Karpas-422 (cell line): ENCODE measurements around the gene TUBGCP6. TPM values are rescaled to one million over a fixed set of nuclear protein-coding genes. Genes with fewer than 3 reads are reported as not detected.
A peak's percentile ranks its signal among the peaks of the same experiment; 100 is the strongest.

Source experiments
- DNase-seq: peaks from one replicate; pipeline ENCODE4 v3.0.0-alpha.2; 2015
- H2AFZ ChIP-seq: fragments of 200-600 bp; sonication (generic); 2 replicates; pipeline ENCODE4 v1.6.1; 2014; ENCODE audit warnings: antibody characterized with exemption, low read length, mixed read lengths
- H3K27ac ChIP-seq: fragments of 200-600 bp; sonication (generic); 2 replicates; pipeline ENCODE4 v1.5.1; 2014; ENCODE audit warnings: mild to moderate bottlenecking, low read length, moderate library complexity
- H3K27me3 ChIP-seq: fragments of 200-600 bp; sonication (generic); 2 replicates; pipeline ENCODE4 v1.6.1; 2014; ENCODE audit warnings: low read length, mixed read lengths
- H3K36me3 ChIP-seq: fragments of 200-600 bp; sonication (generic); 2 replicates; pipeline ENCODE4 v1.6.1; 2014; ENCODE audit warnings: low read length, mixed read lengths; ENCODE audit not compliant: insufficient read depth
- H3K4me1 ChIP-seq: fragments of 200-600 bp; sonication (generic); 2 replicates; pipeline ENCODE4 v1.6.1; 2014; ENCODE audit warnings: mild to moderate bottlenecking, low read length, mixed read lengths
- H3K4me2 ChIP-seq: fragments of 200-600 bp; sonication (generic); 2 replicates; pipeline ENCODE4 v1.6.1; 2014; ENCODE audit warnings: low read length, low read depth, mild to moderate bottlenecking; ENCODE audit not compliant: poor library complexity, severe bottlenecking
- H3K4me3 ChIP-seq: fragments of 200-600 bp; sonication (generic); 2 replicates; pipeline ENCODE4 v1.5.1; 2014; ENCODE audit warnings: mild to moderate bottlenecking, antibody characterized with exemption, low read length, mixed read lengths
- H3K79me2 ChIP-seq: fragments of 200-600 bp; sonication (generic); 2 replicates; pipeline ENCODE4 v1.6.1; 2014; ENCODE audit warnings: mild to moderate bottlenecking, low read length, mixed read lengths
- H3K9ac ChIP-seq: fragments of 200-600 bp; sonication (generic); 2 replicates; pipeline ENCODE4 v1.6.0; 2014; ENCODE audit warnings: low read length
- H3K9me2 ChIP-seq: fragments of 200-600 bp; sonication (generic), shearing (Covaris generic); replicated peaks from 2 replicates; pipeline ENCODE4 v1.6.0; 2014; ENCODE audit warnings: mild to moderate bottlenecking, low read length, moderate library complexity; ENCODE audit not compliant: insufficient read depth
- H3K9me3 ChIP-seq: fragments of 300-700, 200-600 bp; sonication (generic); 2 replicates; pipeline ENCODE4 v1.6.1; 2014; ENCODE audit warnings: low read length, mixed read lengths
- H4K20me1 ChIP-seq: fragments of 200-600 bp; sonication (generic); 2 replicates; pipeline ENCODE4 v1.6.1; 2014; ENCODE audit warnings: mild to moderate bottlenecking, antibody characterized with exemption, low read length, low read depth; ENCODE audit not compliant: insufficient read depth
- total RNA-seq: library from RNA; depleted of rRNA; stranded (reverse); fragments of >200 nt; shearing (Covaris generic); gene quantifications from 2 replicates; pipeline ENCODE4 v1.2.3, GENCODE V29; 2014; ENCODE audit warnings: low replicate concordance

TUBGCP6 gene
- total RNA-seq, 1 experiment from 2014 or later: 16.9 TPM

- Histone ChIP-seq H3K4me2 (no peak overlapping the region), H3K36me3 (no peaks in the 10 kb centered on the region), H4K20me1 (no peaks in the 10 kb centered on the region), H3K79me2 (no peaks in the 10 kb centered on the region), H2AFZ (no peak overlapping the region), H3K9me3 (no peaks in the 10 kb centered on the region), H3K4me1 (peaks cover 8% of the 10 kb centered on the region), H3K9me2 (no peaks in the 10 kb centered on the region), H3K4me3 (no peak overlapping the region), H3K9ac (no peak overlapping the region), H3K27ac (no peak overlapping the region), H3K27me3 (no peaks in the 10 kb centered on the region)
- DNase-seq: peak; percentile 44
Observed at GRCh38 chr22:50174382-50175190, 70.2 kb downstream of the TUBGCP6 start.

GRCh38 chr22:50173983-50174355 is 70.9 kb downstream of the TUBGCP6 start:
- Histone ChIP-seq H2AFZ (no peak overlapping the region), H4K20me1 (no peaks in the 10 kb centered on the region), H3K79me2 (no peaks in the 10 kb centered on the region), H3K36me3 (no peaks in the 10 kb centered on the region), H3K9me3 (no peaks in the 10 kb centered on the region), H3K9ac (no peak overlapping the region), H3K27ac (no peak overlapping the region), H3K27me3 (no peaks in the 10 kb centered on the region), H3K4me3 (no peak overlapping the region), H3K4me1 (peaks cover 8% of the 10 kb centered on the region), H3K9me2 (no peaks in the 10 kb centered on the region), H3K4me2 (no peak overlapping the region)
- DNase-seq: peak; percentile 34

- Histone ChIP-seq H3K9ac (no peak overlapping the region), H3K9me2 (no peaks in the 10 kb centered on the region), H3K4me3 (no peak overlapping the region), H4K20me1 (no peaks in the 10 kb centered on the region), H3K4me1 (peaks cover 8% of the 10 kb centered on the region), H3K4me2 (no peak overlapping the region), H3K79me2 (no peaks in the 10 kb centered on the region), H3K27ac (no peak overlapping the region), H3K9me3 (no peaks in the 10 kb centered on the region), H3K27me3 (no peaks in the 10 kb centered on the region), H3K36me3 (no peaks in the 10 kb centered on the region), H2AFZ (no peak overlapping the region)
- DNase-seq: peak; percentile 76
Observed at GRCh38 chr22:50173311-50173982, 71.4 kb downstream of the TUBGCP6 start.

GRCh38 chr22:50171965-50172421 is 72.8 kb downstream of the TUBGCP6 start:
- Histone ChIP-seq H3K36me3 (no peaks in the 10 kb centered on the region), H2AFZ (no peak overlapping the region), H3K9me3 (no peaks in the 10 kb centered on the region), H4K20me1 (no peaks in the 10 kb centered on the region), H3K27me3 (no peaks in the 10 kb centered on the region), H3K4me3 (no peak overlapping the region), H3K9ac (no peak overlapping the region), H3K4me2 (no peak overlapping the region), H3K4me1 (peaks cover 8% of the 10 kb centered on the region), H3K27ac (no peak overlapping the region), H3K79me2 (no peaks in the 10 kb centered on the region), H3K9me2 (no peaks in the 10 kb centered on the region)
- DNase-seq: no peak

- Histone ChIP-seq H3K79me2 (no peaks in the 10 kb centered on the region), H3K36me3 (no peaks in the 10 kb centered on the region), H3K27ac (no peak overlapping the region), H2AFZ (no peak overlapping the region), H3K4me2 (no peak overlapping the region), H3K4me3 (no peak overlapping the region), H3K9me3 (no peaks in the 10 kb centered on the region), H3K9ac (no peak overlapping the region), H3K27me3 (no peaks in the 10 kb centered on the region), H3K4me1 (peaks cover 8% of the 10 kb centered on the region), H3K9me2 (no peaks in the 10 kb centered on the region), H4K20me1 (no peaks in the 10 kb centered on the region)
- no peak for DNase-seq
Observed at GRCh38 chr22:50171319-50171964, 73.4 kb downstream of the TUBGCP6 start.

- no peaks in the 10 kb centered on the region for H3K36me3 ChIP-seq
- DNase-seq: no peak
- no peaks in the 10 kb centered on the region for H3K27me3 ChIP-seq
- H2AFZ ChIP-seq: no peak within 1 kb of the TSS
- no peaks in the 10 kb centered on the region for H3K79me2 ChIP-seq
- H3K9me3 ChIP-seq: no peaks in the 10 kb centered on the region
- peaks cover 8% of the 10 kb centered on the region for H3K4me1 ChIP-seq
- no peaks in the 10 kb centered on the region for H4K20me1 ChIP-seq
- H3K4me2 ChIP-seq: no peak within 1 kb of the TSS
- H3K4me3 ChIP-seq: no peak within 1 kb of the TSS
- no peak within 1 kb of the TSS for H3K9ac ChIP-seq
- H3K27ac ChIP-seq: no peak within 1 kb of the TSS
- H3K9me2 ChIP-seq: no peaks in the 10 kb centered on the region
Observed at GRCh38 chr22:50170453-50171318, 74.1 kb downstream of the TUBGCP6 start, which contains the start of gene PANX2. TSS of gene PANX2 (plus strand) at chr22:50170731. CDS start at chr22:50170731, 0 bp downstream.

GRCh38 chr22:50169774-50170341 is 75.0 kb downstream of the TUBGCP6 start:
- Histone ChIP-seq H2AFZ (no peak overlapping the region), H3K9me2 (no peaks in the 10 kb centered on the region), H3K4me2 (no peak overlapping the region), H3K9me3 (no peaks in the 10 kb centered on the region), H3K27ac (no peak overlapping the region), H3K9ac (no peak overlapping the region), H3K4me3 (no peak overlapping the region), H3K4me1 (peaks cover 8% of the 10 kb centered on the region), H3K36me3 (no peaks in the 10 kb centered on the region), H3K27me3 (no peaks in the 10 kb centered on the region), H3K79me2 (no peaks in the 10 kb centered on the region), H4K20me1 (no peaks in the 10 kb centered on the region)
- peak; percentile 23 for DNase-seq
